Trophoblast cell (in vitro differentiated cells and primary cell): ENCODE measurements around the gene SYNPO2.

Experiments used
- DNase-seq, 2 donors: peaks; one replicate each; pipeline ENCODE4 v3.0.0-alpha.2; 2016
- H2AFZ ChIP-seq: 2 replicates; pipeline ENCODE4 v1.6.1; 2013; ENCODE audit warnings: low read length, moderate library complexity, mild to moderate bottlenecking; ENCODE audit not compliant: insufficient read depth, poor library complexity
- H2AK5ac ChIP-seq: 2 replicates; pipeline ENCODE4 v1.6.1; 2013; ENCODE audit warnings: mild to moderate bottlenecking, low read length
- H2BK120ac ChIP-seq: 2 replicates; pipeline ENCODE4 v1.6.1; 2013; ENCODE audit warnings: low read length, mild to moderate bottlenecking, moderate library complexity; ENCODE audit not compliant: insufficient read depth, poor library complexity
- H2BK12ac ChIP-seq: 2 replicates; pipeline ENCODE4 v1.6.1; 2013; ENCODE audit warnings: mild to moderate bottlenecking, low read length, moderate library complexity
- H2BK5ac ChIP-seq: 2 replicates; pipeline ENCODE4 v1.6.1; 2013; ENCODE audit warnings: low read length, low read depth, moderate library complexity, mild to moderate bottlenecking; ENCODE audit not compliant: poor library complexity
- H3K14ac ChIP-seq: 2 replicates; pipeline ENCODE4 v1.6.1; 2013; ENCODE audit warnings: mild to moderate bottlenecking, low read length
- H3K18ac ChIP-seq: 2 replicates; pipeline ENCODE4 v1.6.1; 2013; ENCODE audit warnings: mild to moderate bottlenecking, low read length
- H3K23ac ChIP-seq: 2 replicates; pipeline ENCODE4 v1.6.1; 2013; ENCODE audit warnings: low read length
- H3K27ac ChIP-seq: 2 replicates; pipeline ENCODE4 v1.5.1; 2013; ENCODE audit warnings: low read depth, mild to moderate bottlenecking, inconsistent platforms, low read length, moderate library complexity
- H3K27me3 ChIP-seq: 2 replicates; pipeline ENCODE4 v1.6.1; 2013; ENCODE audit warnings: inconsistent platforms, mild to moderate bottlenecking, low read length, moderate library complexity; ENCODE audit not compliant: insufficient read depth
- H3K36me3 ChIP-seq, 2 experiments: 1 replicate in 1 of 2; 2 replicates in 1 of 2; pipeline ENCODE4 v1.6.1; 2013; ENCODE audit warnings: low read length in 2 of 2, mild to moderate bottlenecking in 2 of 2, moderate library complexity in 1 of 2; ENCODE audit not compliant: insufficient read depth in 2 of 2, control insufficient read depth in 1 of 2
- H3K4ac ChIP-seq: 2 replicates; pipeline ENCODE4 v1.6.1; 2013; ENCODE audit warnings: low read depth, mild to moderate bottlenecking, low read length, moderate library complexity
- H3K4me1 ChIP-seq, 2 experiments: 1 replicate in 1 of 2; 2 replicates in 1 of 2; pipeline ENCODE4 v1.6.1; 2013; ENCODE audit warnings: low read length in 2 of 2, mild to moderate bottlenecking in 2 of 2, moderate library complexity in 1 of 2; ENCODE audit not compliant: insufficient read depth in 2 of 2, control insufficient read depth in 1 of 2
- H3K4me2 ChIP-seq: 2 replicates; pipeline ENCODE4 v1.6.1; 2013; ENCODE audit warnings: inconsistent platforms, mild to moderate bottlenecking, low read length, moderate library complexity
- H3K4me3 ChIP-seq: 2 replicates; pipeline ENCODE4 v1.5.1; 2013; ENCODE audit warnings: mild to moderate bottlenecking, low read depth, low read length, inconsistent platforms
- H3K79me1 ChIP-seq: one replicate; pipeline ENCODE4 v1.6.1; 2013; ENCODE audit warnings: low read length
- H3K79me2 ChIP-seq: 2 replicates; pipeline ENCODE4 v1.6.1; 2013; ENCODE audit warnings: low read length, mild to moderate bottlenecking; ENCODE audit not compliant: control insufficient read depth, insufficient read depth, poor library complexity
- H3K9ac ChIP-seq: 2 replicates; pipeline ENCODE4 v1.6.1; 2013; ENCODE audit warnings: mild to moderate bottlenecking, low read length
- H3K9me3 ChIP-seq: 2 replicates; pipeline ENCODE4 v1.6.1; 2013; ENCODE audit warnings: low read depth, mild to moderate bottlenecking, control low read depth, inconsistent platforms, low read length; ENCODE audit not compliant: insufficient read depth
- H4K12ac ChIP-seq: 2 replicates; pipeline ENCODE4 v1.6.1; 2013; ENCODE audit warnings: low read depth, mild to moderate bottlenecking, low read length, moderate library complexity
- H4K8ac ChIP-seq: 2 replicates; pipeline ENCODE4 v1.6.1; 2013; ENCODE audit warnings: low read depth, mild to moderate bottlenecking, low read length, moderate library complexity
- H4K91ac ChIP-seq: one replicate; pipeline ENCODE4 v1.6.1; 2013; ENCODE audit warnings: low read depth, mild to moderate bottlenecking, low read length, moderate library complexity
- WGBS: extraction: QIAGEN DNeasy Blood & Tissue Kit; methylation state at CpG from one replicate; pipeline ENCODE4 v1.1.7; 2013; ENCODE audit warnings: missing lambda C conversion rate; ENCODE audit not compliant: insufficient read length, insufficient coverage; ENCODE audit errors: extremely low coverage; 5-methylcytosine and 5-hydroxymethylcytosine counted together

Gene SYNPO2

GRCh38 chr4:118992149-118992548 is 103.5 kb downstream of the SYNPO2 start:
- H3K4ac ChIP-seq = no peak overlapping the region
- no peak overlapping the region for H3K23ac ChIP-seq
- H4K91ac ChIP-seq = no peak overlapping the region
- no peak overlapping the region for H2AFZ ChIP-seq
- H3K4me2 ChIP-seq = no peak overlapping the region
- no peak overlapping the region for H2BK12ac ChIP-seq
- no peaks in the 10 kb centered on the region for H3K27me3 ChIP-seq
- no peak overlapping the region for H3K27ac ChIP-seq
- no peak overlapping the region for H2BK120ac ChIP-seq
- no CpG with 5 or more reads among the region's 1 CpG for WGBS
- H3K79me1 ChIP-seq = no peaks in the 10 kb centered on the region
- no peak overlapping the region for H4K8ac ChIP-seq
- H3K4me3 ChIP-seq = no peak overlapping the region
- no peak overlapping the region for H4K12ac ChIP-seq
- H3K79me2 ChIP-seq = no peaks in the 10 kb centered on the region
- H3K4me1 ChIP-seq = no peaks in the 10 kb centered on the region
- H2AK5ac ChIP-seq = no peak overlapping the region
- H3K9ac ChIP-seq = no peak overlapping the region
- no peaks in the 10 kb centered on the region for H3K36me3 ChIP-seq
- DNase-seq = no peak
- no peaks in the 10 kb centered on the region for H3K9me3 ChIP-seq
- no peak overlapping the region for H2BK5ac ChIP-seq
- H3K14ac ChIP-seq = no peak overlapping the region
- no peak overlapping the region for H3K18ac ChIP-seq

GRCh38 chr4:118993333-118993732 is 104.7 kb downstream of the SYNPO2 start:
- Histone ChIP-seq H3K4me2 (no peak overlapping the region), H3K36me3 (no peaks in the 10 kb centered on the region), H4K91ac (no peak overlapping the region), H3K27me3 (no peaks in the 10 kb centered on the region), H3K23ac (no peak overlapping the region), H3K9ac (no peak overlapping the region), H3K27ac (no peak overlapping the region), H3K4me1 (no peaks in the 10 kb centered on the region), H3K18ac (no peak overlapping the region), H2AK5ac (no peak overlapping the region), H2BK12ac (no peak overlapping the region), H4K8ac (no peak overlapping the region), H3K4ac (no peak overlapping the region), H3K79me1 (no peaks in the 10 kb centered on the region), H2BK120ac (no peak overlapping the region), H3K14ac (no peak overlapping the region), H2AFZ (no peak overlapping the region), H3K4me3 (no peak overlapping the region), H3K9me3 (no peaks in the 10 kb centered on the region), H4K12ac (no peak overlapping the region), H3K79me2 (no peaks in the 10 kb centered on the region), H2BK5ac (no peak overlapping the region)
- no peak for DNase-seq
- WGBS = no CpG with 5 or more reads among the region's 2 CpGs

- H3K27me3 ChIP-seq = no peaks in the 10 kb centered on the region
- no peak overlapping the region for H4K8ac ChIP-seq
- H3K79me1 ChIP-seq = no peaks in the 10 kb centered on the region
- no peak overlapping the region for H4K12ac ChIP-seq
- no peak overlapping the region for H2BK120ac ChIP-seq
- DNase-seq = no peak
- no peak overlapping the region for H2AK5ac ChIP-seq
- no peak overlapping the region for H2BK12ac ChIP-seq
- H3K9ac ChIP-seq = no peak overlapping the region
- H3K4ac ChIP-seq = no peak overlapping the region
- H3K4me3 ChIP-seq = no peak overlapping the region
- no peaks in the 10 kb centered on the region for H3K36me3 ChIP-seq
- H3K4me1 ChIP-seq = no peaks in the 10 kb centered on the region
- no peak overlapping the region for H3K27ac ChIP-seq
- no peaks in the 10 kb centered on the region for H3K79me2 ChIP-seq
- no CpG with 5 or more reads among the region's 5 CpGs for WGBS
- H3K18ac ChIP-seq = no peak overlapping the region
- H3K4me2 ChIP-seq = no peak overlapping the region
- H4K91ac ChIP-seq = no peak overlapping the region
- H3K23ac ChIP-seq = no peak overlapping the region
- H2BK5ac ChIP-seq = no peak overlapping the region
- no peaks in the 10 kb centered on the region for H3K9me3 ChIP-seq
- no peak overlapping the region for H3K14ac ChIP-seq
- H2AFZ ChIP-seq = no peak overlapping the region
Measured at GRCh38 chr4:118994030-118994429, 105.4 kb downstream of the SYNPO2 start.

GRCh38 chr4:118995693-118996391 is 107.2 kb downstream of the SYNPO2 start:
- Histone ChIP-seq H3K36me3 (no peaks in the 10 kb centered on the region), H4K12ac (no peak overlapping the region), H3K79me1 (no peaks in the 10 kb centered on the region), H3K4me1 (no peaks in the 10 kb centered on the region), H2BK5ac (no peak overlapping the region), H2BK120ac (no peak overlapping the region), H3K14ac (no peak overlapping the region), H4K8ac (no peak overlapping the region), H3K9me3 (no peaks in the 10 kb centered on the region), H3K27ac (no peak overlapping the region), H3K18ac (no peak overlapping the region), H3K4me3 (no peak overlapping the region), H2BK12ac (no peak overlapping the region), H3K23ac (no peak overlapping the region), H3K79me2 (no peaks in the 10 kb centered on the region), H4K91ac (no peak overlapping the region), H3K27me3 (no peaks in the 10 kb centered on the region), H3K9ac (no peak overlapping the region), H2AK5ac (no peak overlapping the region), H2AFZ (no peak overlapping the region), H3K4me2 (no peak overlapping the region), H3K4ac (no peak overlapping the region)
- no peak for DNase-seq
- no CpG with 5 or more reads among the region's 4 CpGs for WGBS
